ENCODE measurements around the gene IL15RA.

Gene IL15RA, protein sequence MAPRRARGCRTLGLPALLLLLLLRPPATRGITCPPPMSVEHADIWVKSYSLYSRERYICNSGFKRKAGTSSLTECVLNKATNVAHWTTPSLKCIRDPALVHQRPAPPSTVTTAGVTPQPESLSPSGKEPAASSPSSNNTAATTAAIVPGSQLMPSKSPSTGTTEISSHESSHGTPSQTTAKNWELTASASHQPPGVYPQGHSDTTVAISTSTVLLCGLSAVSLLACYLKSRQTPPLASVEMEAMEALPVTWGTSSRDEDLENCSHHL

GRCh38 chr10:5977471-5978229 lies at the start of gene IL15RA:
Gene IL15RA, minus strand, starts transcription at chr10:5977543. Its CDS starts 51 bp downstream, at chr10:5977492.
- Histone ChIP-seq H3K36me3 (ENCODE audit: control insufficient read depth in 5 of 5, insufficient read depth in 5 of 5, low read length in 5 of 5) (no peaks in the 10 kb centered on the region), H3K4me1 (ENCODE audit: control insufficient read depth in 5 of 5, insufficient read depth in 5 of 5, low read length in 5 of 5) (peaks cover 0 to 29% (median 27%) of the 10 kb centered on the region in 5 donors), H3K4me3 (ENCODE audit: low read depth in 1 of 5, low read length in 5 of 5) (peak within 1 kb of the TSS; percentile 75 to 99 (median 92)), H3K9me3 (ENCODE audit: control insufficient read depth in 5 of 5, low read length in 5 of 5) (no peaks in the 10 kb centered on the region), H3K9ac (ENCODE audit: low read length in 5 of 5) (peak within 1 kb of the TSS; percentile 66 to 93 (median 81)), H3K27me3 (ENCODE audit: control insufficient read depth in 5 of 5, insufficient read depth in 4 of 5, low read length in 5 of 5) (no peaks in the 10 kb centered on the region), H3K27ac (ENCODE audit: low read depth, low read length) (peak within 1 kb of the TSS; percentile 88)

DNA sequence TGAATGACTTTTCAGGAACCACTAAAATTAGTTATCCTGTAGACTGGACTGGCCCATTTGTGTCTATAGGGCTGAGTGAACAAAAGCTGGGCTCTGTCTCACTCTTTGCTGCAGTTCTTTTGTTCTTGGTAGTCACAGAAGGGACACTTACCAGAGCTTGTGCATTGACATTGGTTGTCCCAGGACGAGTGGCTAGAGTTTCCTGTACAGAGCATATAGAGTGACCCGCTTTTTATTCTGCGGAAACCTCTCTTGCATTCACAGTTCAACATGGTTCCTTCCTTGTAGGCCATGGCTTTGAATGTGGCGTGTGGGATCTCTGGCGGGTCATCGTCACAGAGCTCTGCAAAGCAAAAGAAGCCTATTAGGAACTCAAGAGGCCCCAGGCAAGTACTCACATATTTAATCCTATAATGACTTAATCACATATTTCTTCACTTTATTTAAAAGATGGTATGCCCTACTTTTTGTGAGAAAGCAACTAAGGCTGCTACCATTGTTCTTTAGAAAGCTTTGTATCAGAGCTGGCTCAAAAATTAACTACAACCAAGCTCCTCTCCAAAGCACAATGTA lies 48.4 kb upstream of the IL15RA start:
- Histone ChIP-seq H3K27me3 (ENCODE audit: control insufficient read depth in 5 of 5, insufficient read depth in 4 of 5, low read length in 5 of 5) (no peaks in the 10 kb centered on the region), H3K9me3 (ENCODE audit: control insufficient read depth in 5 of 5, low read length in 5 of 5) (peaks cover 0 to 1% (median under 1%) of the 10 kb centered on the region in 5 donors), H3K4me3 (ENCODE audit: low read depth in 1 of 5, low read length in 5 of 5) (no peak overlapping the region), H3K4me1 (ENCODE audit: control insufficient read depth in 5 of 5, insufficient read depth in 5 of 5, low read length in 5 of 5) (peaks cover 0 to 13% (median 3%) of the 10 kb centered on the region in 5 donors), H3K27ac (ENCODE audit: low read depth, low read length) (no peak overlapping the region), H3K9ac (ENCODE audit: low read length in 5 of 5) (no peak overlapping the region), H3K36me3 (ENCODE audit: control insufficient read depth in 5 of 5, insufficient read depth in 5 of 5, low read length in 5 of 5) (no peaks in the 10 kb centered on the region)

DNA sequence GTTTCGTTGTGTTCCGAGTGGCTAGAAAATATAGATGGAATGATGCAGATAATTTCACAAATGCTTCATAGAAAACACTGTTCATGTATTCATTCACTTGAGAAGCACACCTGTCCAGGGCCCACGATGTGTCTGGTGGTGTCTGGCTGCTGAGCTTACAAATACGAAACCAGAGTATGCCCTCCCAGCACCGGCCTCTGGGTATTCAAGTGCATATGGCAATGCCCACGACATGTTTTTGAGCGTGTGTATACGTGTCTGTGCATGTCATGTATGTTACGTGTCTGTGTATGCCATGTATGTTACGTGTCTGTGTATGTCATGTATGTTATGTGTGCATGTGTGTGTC lies 47.0 kb upstream of the IL15RA start:
- Histone ChIP-seq H3K9ac (ENCODE audit: low read length in 5 of 5) (no peak overlapping the region), H3K4me3 (ENCODE audit: low read depth in 1 of 5, low read length in 5 of 5) (no peak overlapping the region), H3K9me3 (ENCODE audit: control insufficient read depth in 5 of 5, low read length in 5 of 5) (no peaks in the 10 kb centered on the region), H3K27me3 (ENCODE audit: control insufficient read depth in 5 of 5, insufficient read depth in 4 of 5, low read length in 5 of 5) (no peaks in the 10 kb centered on the region), H3K36me3 (ENCODE audit: control insufficient read depth in 5 of 5, insufficient read depth in 5 of 5, low read length in 5 of 5) (no peaks in the 10 kb centered on the region), H3K4me1 (ENCODE audit: control insufficient read depth in 5 of 5, insufficient read depth in 5 of 5, low read length in 5 of 5) (peaks cover 0 to 13% (median 3%) of the 10 kb centered on the region in 5 donors), H3K27ac (ENCODE audit: low read depth, low read length) (no peak overlapping the region)

DNA sequence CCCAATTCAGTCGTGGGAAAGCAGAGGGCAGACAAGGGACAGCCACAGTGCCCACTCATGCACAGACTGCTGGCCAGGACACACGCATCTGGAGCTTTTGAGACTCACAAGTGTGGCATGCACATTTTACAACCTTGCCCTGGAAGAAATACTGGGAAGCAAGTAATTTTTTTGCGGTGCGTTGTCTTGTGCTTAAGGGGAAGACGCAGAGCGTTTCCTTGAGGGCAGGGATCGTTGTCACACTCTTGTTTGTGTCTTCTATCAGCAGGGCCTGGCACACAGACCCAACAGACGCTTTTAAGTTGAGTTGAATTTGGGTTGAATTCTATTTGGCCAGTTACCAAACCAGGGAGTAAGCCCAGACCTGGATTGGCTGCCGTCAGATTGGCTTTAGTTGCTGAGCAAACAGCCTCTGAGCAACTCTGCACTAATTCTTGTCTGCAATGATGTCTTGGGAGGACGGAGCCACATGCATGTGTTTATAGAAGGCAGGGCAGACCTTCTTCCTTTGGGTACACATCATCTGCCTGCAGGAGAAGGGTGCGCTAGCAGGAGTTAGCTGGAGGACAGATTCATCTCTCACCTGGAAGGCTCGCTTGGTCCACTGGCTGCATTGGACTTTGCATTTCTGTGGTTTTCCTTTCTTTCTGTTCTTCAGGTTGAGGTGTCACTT lies 46.5 kb upstream of the IL15RA start:
- H3K9ac ChIP-seq (ENCODE audit: low read length in 5 of 5): no peak overlapping the region
- no peaks in the 10 kb centered on the region for H3K27me3 ChIP-seq (ENCODE audit: control insufficient read depth in 5 of 5, insufficient read depth in 4 of 5, low read length in 5 of 5)
- no peaks in the 10 kb centered on the region for H3K36me3 ChIP-seq (ENCODE audit: control insufficient read depth in 5 of 5, insufficient read depth in 5 of 5, low read length in 5 of 5)
- H3K9me3 ChIP-seq (ENCODE audit: control insufficient read depth in 5 of 5, low read length in 5 of 5): no peaks in the 10 kb centered on the region
- H3K4me3 ChIP-seq (ENCODE audit: low read depth in 1 of 5, low read length in 5 of 5): no peak overlapping the region
- no peak overlapping the region for H3K27ac ChIP-seq (ENCODE audit: low read depth, low read length)
- H3K4me1 ChIP-seq (ENCODE audit: control insufficient read depth in 5 of 5, insufficient read depth in 5 of 5, low read length in 5 of 5): peaks cover 0 to 13% (median 3%) of the 10 kb centered on the region in 5 donors

DNA sequence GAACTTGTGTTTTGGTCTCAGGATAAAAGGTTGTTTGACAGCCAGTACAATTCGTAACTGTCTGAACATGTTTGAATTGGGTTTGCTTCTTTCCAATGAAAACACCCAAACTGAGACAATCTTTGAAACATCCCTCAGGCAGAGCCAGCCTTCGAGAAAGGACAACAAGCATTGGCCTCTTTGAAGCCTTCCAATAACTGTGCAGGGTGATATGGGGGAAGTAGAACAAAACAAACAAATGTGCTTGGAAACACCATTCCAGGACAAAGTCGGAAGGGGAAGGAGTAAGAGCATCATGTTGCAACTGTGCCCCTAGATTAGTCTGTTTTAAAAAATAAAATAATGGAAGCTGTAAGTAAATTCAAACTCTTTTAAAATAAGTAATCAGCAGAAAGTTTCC lies 45.3 kb upstream of the IL15RA start:
- no peaks in the 10 kb centered on the region for H3K27me3 ChIP-seq (ENCODE audit: control insufficient read depth in 5 of 5, insufficient read depth in 4 of 5, low read length in 5 of 5)
- H3K4me3 ChIP-seq (ENCODE audit: low read depth in 1 of 5, low read length in 5 of 5): no peak overlapping the region
- H3K36me3 ChIP-seq (ENCODE audit: control insufficient read depth in 5 of 5, insufficient read depth in 5 of 5, low read length in 5 of 5): no peaks in the 10 kb centered on the region
- no peaks in the 10 kb centered on the region for H3K9me3 ChIP-seq (ENCODE audit: control insufficient read depth in 5 of 5, low read length in 5 of 5)
- peaks cover 0 to 13% (median 3%) of the 10 kb centered on the region in 5 donors for H3K4me1 ChIP-seq (ENCODE audit: control insufficient read depth in 5 of 5, insufficient read depth in 5 of 5, low read length in 5 of 5)
- H3K9ac ChIP-seq (ENCODE audit: low read length in 5 of 5): no peak overlapping the region
- no peak overlapping the region for H3K27ac ChIP-seq (ENCODE audit: low read depth, low read length)

DNA sequence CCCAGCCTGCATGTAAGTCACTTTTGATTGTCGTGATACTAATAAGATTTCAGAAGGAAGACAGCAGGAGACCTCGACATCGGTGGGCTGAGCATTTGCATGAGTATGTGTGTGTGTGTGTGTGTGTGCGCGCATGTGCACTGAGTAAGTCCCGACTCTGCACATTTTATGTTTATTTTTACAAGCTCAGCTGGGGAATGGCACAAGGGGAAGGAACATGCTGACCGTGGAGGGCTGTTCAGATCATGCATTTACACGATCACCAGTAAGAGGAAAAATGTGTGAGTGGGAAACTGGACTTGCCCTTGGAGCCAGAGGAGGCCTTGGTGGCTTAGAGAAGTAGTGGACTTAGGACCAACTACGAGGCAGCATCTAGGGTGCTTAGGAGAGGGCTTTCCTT lies 43.5 kb upstream of the IL15RA start:
- Histone ChIP-seq H3K9ac (ENCODE audit: low read length in 5 of 5) (no peak overlapping the region), H3K4me3 (ENCODE audit: low read depth in 1 of 5, low read length in 5 of 5) (no peak overlapping the region), H3K27ac (ENCODE audit: low read depth, low read length) (no peak overlapping the region), H3K27me3 (ENCODE audit: control insufficient read depth in 5 of 5, insufficient read depth in 4 of 5, low read length in 5 of 5) (no peaks in the 10 kb centered on the region), H3K36me3 (ENCODE audit: control insufficient read depth in 5 of 5, insufficient read depth in 5 of 5, low read length in 5 of 5) (no peaks in the 10 kb centered on the region), H3K9me3 (ENCODE audit: control insufficient read depth in 5 of 5, low read length in 5 of 5) (no peaks in the 10 kb centered on the region), H3K4me1 (ENCODE audit: control insufficient read depth in 5 of 5, insufficient read depth in 5 of 5, low read length in 5 of 5) (peaks cover 0 to 13% (median 3%) of the 10 kb centered on the region in 5 donors)

- no peak overlapping the region for H3K9ac ChIP-seq (ENCODE audit: low read length in 5 of 5)
- H3K27ac ChIP-seq (ENCODE audit: low read depth, low read length): no peak overlapping the region
- H3K36me3 ChIP-seq (ENCODE audit: control insufficient read depth in 5 of 5, insufficient read depth in 5 of 5, low read length in 5 of 5): no peaks in the 10 kb centered on the region
- H3K9me3 ChIP-seq (ENCODE audit: control insufficient read depth in 5 of 5, low read length in 5 of 5): no peaks in the 10 kb centered on the region
- no peak overlapping the region for H3K4me3 ChIP-seq (ENCODE audit: low read depth in 1 of 5, low read length in 5 of 5)
- H3K27me3 ChIP-seq (ENCODE audit: control insufficient read depth in 5 of 5, insufficient read depth in 4 of 5, low read length in 5 of 5): no peaks in the 10 kb centered on the region
- H3K4me1 ChIP-seq (ENCODE audit: control insufficient read depth in 5 of 5, insufficient read depth in 5 of 5, low read length in 5 of 5): peaks cover 0 to 13% (median 3%) of the 10 kb centered on the region in 5 donors
Measured at GRCh38 chr10:6019796-6020195, 42.5 kb upstream of the IL15RA start.

DNA sequence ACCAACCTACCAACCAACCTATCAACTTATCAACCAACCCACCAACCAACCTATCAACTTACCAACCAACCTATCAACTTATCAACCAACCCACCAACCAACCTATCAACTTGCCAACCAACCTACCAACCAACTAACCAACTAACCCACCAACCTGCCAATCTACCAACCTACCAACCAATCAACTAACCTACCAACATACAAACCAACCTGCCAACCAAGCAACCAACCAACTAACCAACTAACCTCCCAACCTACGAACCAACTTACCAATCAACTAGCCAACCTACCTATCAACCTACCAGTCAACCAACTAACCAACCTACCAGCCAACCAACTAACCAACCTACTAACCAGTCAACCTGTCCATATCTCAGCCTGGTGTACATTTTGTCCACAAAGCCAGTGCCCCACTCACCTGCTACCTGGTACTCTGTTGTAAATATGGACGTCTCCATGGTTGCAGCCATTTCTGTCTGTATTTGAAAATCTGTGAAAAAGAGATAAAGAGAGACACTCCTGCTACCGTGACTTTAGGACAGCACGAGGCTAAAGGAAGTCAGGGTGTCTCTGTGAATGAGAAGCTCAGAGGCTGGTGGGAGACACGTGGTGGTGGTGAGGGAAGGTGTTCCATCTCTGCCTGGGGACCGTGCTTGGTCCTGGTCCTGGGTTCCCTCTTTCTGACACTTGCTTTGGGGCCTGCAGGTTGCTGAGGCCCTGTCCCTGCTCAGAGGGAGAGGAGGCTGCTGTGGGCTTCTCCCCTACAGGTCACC lies 41.9 kb upstream of the IL15RA start:
- no peak overlapping the region for H3K4me3 ChIP-seq (ENCODE audit: low read depth in 1 of 5, low read length in 5 of 5)
- no peak overlapping the region for H3K9ac ChIP-seq (ENCODE audit: low read length in 5 of 5)
- H3K27me3 ChIP-seq (ENCODE audit: control insufficient read depth in 5 of 5, insufficient read depth in 4 of 5, low read length in 5 of 5): no peaks in the 10 kb centered on the region
- no peaks in the 10 kb centered on the region for H3K9me3 ChIP-seq (ENCODE audit: control insufficient read depth in 5 of 5, low read length in 5 of 5)
- H3K27ac ChIP-seq (ENCODE audit: low read depth, low read length): no peak overlapping the region
- peaks cover 0 to 18% (median 3%) of the 10 kb centered on the region in 5 donors for H3K4me1 ChIP-seq (ENCODE audit: control insufficient read depth in 5 of 5, insufficient read depth in 5 of 5, low read length in 5 of 5)
- H3K36me3 ChIP-seq (ENCODE audit: control insufficient read depth in 5 of 5, insufficient read depth in 5 of 5, low read length in 5 of 5): no peaks in the 10 kb centered on the region

DNA sequence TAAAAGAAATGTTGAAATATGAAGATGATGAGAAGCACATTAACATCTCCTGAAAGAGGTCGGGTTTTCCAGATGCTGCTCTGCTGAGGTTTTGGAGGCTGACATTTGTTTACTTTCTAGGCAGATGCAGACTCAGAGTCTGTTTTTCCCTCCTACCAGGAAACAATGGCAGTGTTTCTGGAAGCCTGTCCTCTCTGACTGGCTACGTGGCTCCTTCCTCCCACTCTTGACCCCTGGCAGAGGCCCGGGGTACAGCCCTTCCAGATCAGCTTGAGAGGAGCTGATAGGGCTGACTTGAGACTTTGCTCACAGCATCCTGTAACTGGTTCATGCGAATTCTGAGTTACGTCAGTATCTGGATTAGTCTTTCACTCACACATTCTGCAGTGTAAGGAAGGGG lies 41.1 kb upstream of the IL15RA start:
- Histone ChIP-seq H3K9ac (ENCODE audit: low read length in 5 of 5) (no peak overlapping the region), H3K27me3 (ENCODE audit: control insufficient read depth in 5 of 5, insufficient read depth in 4 of 5, low read length in 5 of 5) (no peaks in the 10 kb centered on the region), H3K27ac (ENCODE audit: low read depth, low read length) (no peak overlapping the region), H3K4me3 (ENCODE audit: low read depth in 1 of 5, low read length in 5 of 5) (no peak overlapping the region), H3K4me1 (ENCODE audit: control insufficient read depth in 5 of 5, insufficient read depth in 5 of 5, low read length in 5 of 5) (peaks cover 0 to 22% (median 5%) of the 10 kb centered on the region in 5 donors), H3K9me3 (ENCODE audit: control insufficient read depth in 5 of 5, low read length in 5 of 5) (no peaks in the 10 kb centered on the region), H3K36me3 (ENCODE audit: control insufficient read depth in 5 of 5, insufficient read depth in 5 of 5, low read length in 5 of 5) (no peaks in the 10 kb centered on the region)

Measured in subcutaneous abdominal adipose tissue (tissue), 5 donors.